ENCODE results near the gene ZNF521. TPM values are rescaled to one million over a fixed set of nuclear protein-coding genes. Genes with fewer than 3 reads are reported as not detected.

Gene ZNF521
- total RNA-seq, 1 donor from 2014 or later = 51.4 TPM

GRCh38 chr18:25058521-25058920 lies 293.4 kb downstream of the ZNF521 start:
- no peak for TF ChIP-seq CTCF (IDR thresholded peaks at IDR 0.05; ENCODE audit: unreplicated experiment)
- Mint-ChIP-seq H3K4me3 (no peak overlapping the region), H3K27ac (no peak overlapping the region), H3K36me3 (peaks cover 1% of the 10 kb centered on the region), H3K9me3 (no peaks in the 10 kb centered on the region), H3K4me1 (no peaks in the 10 kb centered on the region), H3K27me3 (ENCODE audit: low read depth) (no peaks in the 10 kb centered on the region)
- DNase-seq (ENCODE audit: low spot score in 2 of 2, unreplicated experiment in 2 of 2) = no peak

- no peak for TF ChIP-seq CTCF (IDR thresholded peaks at IDR 0.05; ENCODE audit: unreplicated experiment)
- no peak overlapping the region for H3K4me3 Mint-ChIP-seq
- peaks cover 1% of the 10 kb centered on the region for H3K36me3 Mint-ChIP-seq
- no peak for DNase-seq (ENCODE audit: low spot score in 2 of 2, unreplicated experiment in 2 of 2)
- no peak overlapping the region for H3K27ac Mint-ChIP-seq
- no peaks in the 10 kb centered on the region for H3K4me1 Mint-ChIP-seq
- H3K27me3 Mint-ChIP-seq (ENCODE audit: low read depth) = no peaks in the 10 kb centered on the region
- no peaks in the 10 kb centered on the region for H3K9me3 Mint-ChIP-seq
These were observed 294.4 kb downstream of the ZNF521 start for GRCh38 chr18:25057491-25058050.

GRCh38 chr18:25056429-25056828 lies 295.5 kb downstream of the ZNF521 start:
- Mint-ChIP-seq H3K27ac (no peak overlapping the region), H3K4me1 (no peaks in the 10 kb centered on the region)
- TF ChIP-seq CTCF (IDR thresholded peaks at IDR 0.05; ENCODE audit: unreplicated experiment) = no peak

GRCh38 chr18:25055076-25055475 lies 296.9 kb downstream of the ZNF521 start:
- no peak for TF ChIP-seq CTCF (IDR thresholded peaks at IDR 0.05; ENCODE audit: unreplicated experiment)

More at GRCh38 chr18:25056429-25056828, 295.5 kb downstream of the ZNF521 start:
- no peaks in the 10 kb centered on the region for H3K9me3 Mint-ChIP-seq
- H3K4me3 Mint-ChIP-seq = no peak overlapping the region
- H3K36me3 Mint-ChIP-seq = peaks cover 1% of the 10 kb centered on the region
- DNase-seq (ENCODE audit: low spot score in 2 of 2, unreplicated experiment in 2 of 2) = no peak
- H3K27me3 Mint-ChIP-seq (ENCODE audit: low read depth) = no peaks in the 10 kb centered on the region

GRCh38 chr18:25053466-25053865 lies 298.5 kb downstream of the ZNF521 start:
- DNase-seq (ENCODE audit: low spot score in 2 of 2, unreplicated experiment in 2 of 2) = no peak
- Mint-ChIP-seq H3K4me3 (no peak overlapping the region), H3K27ac (no peak overlapping the region), H3K4me1 (no peaks in the 10 kb centered on the region), H3K36me3 (peaks cover 1% of the 10 kb centered on the region), H3K27me3 (ENCODE audit: low read depth) (no peaks in the 10 kb centered on the region), H3K9me3 (no peaks in the 10 kb centered on the region)
- TF ChIP-seq CTCF (IDR thresholded peaks at IDR 0.05; ENCODE audit: unreplicated experiment) = no peak

More at GRCh38 chr18:25055076-25055475, 296.9 kb downstream of the ZNF521 start:
- Mint-ChIP-seq H3K27me3 (ENCODE audit: low read depth) (no peaks in the 10 kb centered on the region), H3K27ac (no peak overlapping the region), H3K9me3 (no peaks in the 10 kb centered on the region), H3K4me3 (no peak overlapping the region), H3K36me3 (peaks cover 1% of the 10 kb centered on the region), H3K4me1 (no peaks in the 10 kb centered on the region)
- DNase-seq (ENCODE audit: low spot score in 2 of 2, unreplicated experiment in 2 of 2) = no peak

- no peak for TF ChIP-seq CTCF (IDR thresholded peaks at IDR 0.05; ENCODE audit: unreplicated experiment)
- H3K4me3 Mint-ChIP-seq = no peak overlapping the region
- no peak for DNase-seq (ENCODE audit: low spot score in 2 of 2, unreplicated experiment in 2 of 2)
- no peaks in the 10 kb centered on the region for H3K9me3 Mint-ChIP-seq
- H3K27me3 Mint-ChIP-seq (ENCODE audit: low read depth) = no peaks in the 10 kb centered on the region
- H3K36me3 Mint-ChIP-seq = peaks cover 1% of the 10 kb centered on the region
- peaks cover 4% of the 10 kb centered on the region for H3K4me1 Mint-ChIP-seq
- H3K27ac Mint-ChIP-seq = no peak overlapping the region
These were observed 299.4 kb downstream of the ZNF521 start for GRCh38 chr18:25052511-25052921.

Measured in mesothelial cell of epicardium (in vitro differentiated cells).